Measurements from ENCODE around the gene QPCT.
"Not testable (repeated sequence)": the region's sequence is repeated elsewhere in the genome, so short reads cannot be mapped to it uniquely, and the experiment has no call there.

QPCT gene

GRCh38 chr2:37344453-37345361, at the start of gene QPCT:
QPCT (plus strand) TSS chr2:37344630; CDS start chr2:37344732, 102 bp downstream.
- DNase-seq, result peak; percentile 42 to 45

DNA sequence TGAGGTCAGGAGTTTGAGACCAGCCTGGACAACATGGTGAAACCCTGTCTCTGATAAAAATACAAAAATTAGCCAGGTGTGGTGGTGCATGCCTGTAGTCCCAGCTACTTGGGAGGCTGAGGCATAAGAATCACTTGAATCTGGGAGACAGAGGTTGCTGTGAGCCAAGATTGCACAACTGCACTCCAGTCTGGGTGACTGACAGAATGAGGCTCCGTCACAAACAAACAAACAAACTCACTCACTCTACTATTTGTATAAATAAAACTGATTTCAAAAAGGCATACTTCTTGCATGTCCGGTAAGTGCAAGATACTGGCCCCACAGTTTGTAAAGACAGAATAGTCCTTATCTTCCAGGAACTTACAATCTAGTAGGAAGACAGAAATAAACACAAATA, 49.6 kb upstream of the QPCT start:
- DNase-seq, result not testable (repeated sequence)

DNA sequence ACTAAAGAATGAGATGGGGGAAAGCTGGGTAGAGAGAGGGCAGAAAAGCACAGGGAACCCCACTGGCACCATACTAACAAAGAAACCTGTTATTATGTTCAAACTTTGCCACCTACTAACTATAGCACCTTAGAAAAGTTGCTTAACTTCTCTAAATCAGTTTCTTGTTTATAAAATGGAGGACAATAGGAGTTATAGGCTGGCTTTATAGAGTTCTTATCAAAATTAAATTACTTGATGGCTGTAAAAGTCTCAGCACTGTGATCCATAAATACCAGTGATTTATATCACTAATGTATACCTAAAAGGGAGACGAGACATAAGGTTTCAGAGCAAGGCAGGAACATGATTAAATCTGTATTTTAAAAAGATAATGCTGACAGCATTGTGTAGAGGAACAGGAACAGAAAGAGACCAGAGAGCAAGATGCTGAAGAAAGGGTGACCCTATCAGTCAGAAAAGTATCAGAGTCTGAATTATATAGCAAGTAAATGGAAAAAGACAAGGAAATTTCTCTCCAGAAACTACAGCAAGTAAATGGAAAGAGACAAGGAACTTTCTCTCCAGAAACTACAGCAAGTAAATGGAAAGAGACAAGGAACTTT, 48.9 kb upstream of the QPCT start:
- no peak for DNase-seq

DNA sequence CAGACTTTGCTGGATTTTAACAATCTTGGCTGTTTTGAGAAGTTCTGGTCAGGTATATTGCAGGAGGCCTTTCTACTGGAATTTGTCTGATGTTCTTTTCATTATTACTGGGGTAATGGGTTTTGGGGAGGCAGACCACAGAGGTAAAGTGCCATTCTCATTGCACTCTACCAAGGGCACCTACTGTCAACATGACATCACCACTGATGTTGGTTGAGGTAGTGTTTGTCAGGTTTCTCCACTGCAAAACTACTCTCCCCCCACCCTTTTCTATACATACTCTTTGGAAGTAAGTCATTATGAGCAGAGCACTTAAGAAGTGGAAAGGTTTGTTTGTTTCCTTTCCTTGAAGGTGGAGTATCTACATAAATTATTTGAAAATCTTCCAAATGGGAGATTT, 46.8 kb upstream of the QPCT start:
- no peak for DNase-seq

DNA sequence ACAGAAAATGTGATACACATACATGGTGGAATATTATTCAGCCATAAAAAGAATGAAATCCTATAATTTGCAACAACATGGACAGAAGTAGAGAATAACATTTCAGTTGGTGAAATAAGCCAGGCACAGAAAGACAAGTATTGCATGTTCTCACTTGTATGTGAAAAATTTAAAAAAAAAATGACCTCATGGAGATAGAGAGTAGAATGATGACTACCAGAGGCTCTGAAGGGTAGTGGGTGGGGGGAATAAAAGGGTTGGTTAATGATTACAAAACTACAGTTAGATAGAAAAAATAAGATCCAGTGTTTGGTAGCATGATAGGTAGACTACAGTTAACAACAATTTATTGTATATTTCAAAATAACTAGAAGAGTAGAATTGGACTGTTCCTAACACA, 44.3 kb upstream of the QPCT start:
- peak in 1 of 2 donors; percentile 41 for DNase-seq

- no peak for DNase-seq
These were observed 43.9 kb upstream of the QPCT start for GRCh38 chr2:37300578-37300977.

GRCh38 chr2:37301408-37301807, 43.0 kb upstream of the QPCT start:
- DNase-seq, result no peak

GRCh38 chr2:37302701-37303252, 41.7 kb upstream of the QPCT start:
- no peak for DNase-seq

DNA sequence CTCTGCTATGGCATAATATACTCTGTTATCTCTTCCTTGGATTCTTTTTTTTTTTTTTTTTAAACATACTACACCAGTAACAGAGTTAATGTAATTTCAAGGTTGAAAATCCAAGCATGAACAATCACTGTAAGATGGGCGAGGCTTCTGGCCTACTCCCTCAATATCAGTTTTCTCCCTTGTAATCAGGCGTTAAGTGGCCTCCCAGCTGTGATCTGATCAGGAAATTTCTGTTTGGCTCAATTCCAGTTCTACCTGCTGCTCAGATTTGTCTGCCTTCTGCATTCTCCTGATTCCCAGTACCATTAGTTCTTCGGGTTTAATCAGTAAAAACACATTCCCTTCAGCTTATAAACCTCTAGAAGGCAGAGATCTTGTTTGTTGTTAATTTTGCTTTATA, 38.4 kb upstream of the QPCT start:
- no peak for DNase-seq

- DNase-seq, result no peak
These were observed 36.9 kb upstream of the QPCT start for GRCh38 chr2:37307500-37307899.

DNA sequence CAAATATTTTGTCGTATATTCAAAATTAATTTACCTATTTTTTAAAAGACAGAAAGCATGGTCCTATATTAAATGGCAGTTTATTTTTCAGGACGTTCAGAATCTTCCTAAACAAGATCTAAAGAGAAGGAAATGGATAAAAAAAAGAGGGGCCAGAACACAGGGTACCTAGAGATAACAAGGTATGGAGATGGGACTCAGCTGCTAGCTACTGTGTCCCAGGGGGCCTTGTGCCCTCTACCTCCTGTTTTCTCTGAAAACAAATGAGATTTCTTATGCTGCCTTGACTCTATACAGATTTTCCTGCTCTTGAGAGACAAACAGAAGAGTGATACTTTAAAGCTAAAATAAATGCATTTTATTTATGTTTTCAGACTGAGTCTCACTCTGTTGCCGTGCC, 29.1 kb upstream of the QPCT start:
- no peak for DNase-seq

DNA sequence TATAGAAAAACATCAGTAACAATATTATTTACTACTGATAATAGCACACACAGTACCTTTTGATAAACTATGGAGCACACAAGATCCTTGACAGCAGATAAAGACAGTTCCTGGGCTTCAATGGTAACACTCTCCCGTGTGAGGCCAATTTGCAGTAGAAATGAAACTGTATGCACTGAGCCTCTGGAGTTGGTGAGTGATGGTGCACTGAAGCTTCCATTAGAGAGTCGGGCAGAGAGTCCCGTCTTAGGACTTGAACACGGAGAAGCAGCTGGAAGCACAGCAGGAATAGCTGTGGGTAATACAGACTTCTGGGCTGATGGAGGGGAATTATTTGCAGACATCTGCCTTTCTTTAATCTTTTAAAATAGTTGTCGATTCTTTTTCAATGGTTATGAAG, 28.2 kb upstream of the QPCT start:
- no peak for DNase-seq

- no peak for DNase-seq
These were observed 26.7 kb upstream of the QPCT start for GRCh38 chr2:37317746-37318145.

GRCh38 chr2:37318401-37318800, 26.0 kb upstream of the QPCT start:
- DNase-seq, result peak in 1 of 2 donors; percentile 32

DNA sequence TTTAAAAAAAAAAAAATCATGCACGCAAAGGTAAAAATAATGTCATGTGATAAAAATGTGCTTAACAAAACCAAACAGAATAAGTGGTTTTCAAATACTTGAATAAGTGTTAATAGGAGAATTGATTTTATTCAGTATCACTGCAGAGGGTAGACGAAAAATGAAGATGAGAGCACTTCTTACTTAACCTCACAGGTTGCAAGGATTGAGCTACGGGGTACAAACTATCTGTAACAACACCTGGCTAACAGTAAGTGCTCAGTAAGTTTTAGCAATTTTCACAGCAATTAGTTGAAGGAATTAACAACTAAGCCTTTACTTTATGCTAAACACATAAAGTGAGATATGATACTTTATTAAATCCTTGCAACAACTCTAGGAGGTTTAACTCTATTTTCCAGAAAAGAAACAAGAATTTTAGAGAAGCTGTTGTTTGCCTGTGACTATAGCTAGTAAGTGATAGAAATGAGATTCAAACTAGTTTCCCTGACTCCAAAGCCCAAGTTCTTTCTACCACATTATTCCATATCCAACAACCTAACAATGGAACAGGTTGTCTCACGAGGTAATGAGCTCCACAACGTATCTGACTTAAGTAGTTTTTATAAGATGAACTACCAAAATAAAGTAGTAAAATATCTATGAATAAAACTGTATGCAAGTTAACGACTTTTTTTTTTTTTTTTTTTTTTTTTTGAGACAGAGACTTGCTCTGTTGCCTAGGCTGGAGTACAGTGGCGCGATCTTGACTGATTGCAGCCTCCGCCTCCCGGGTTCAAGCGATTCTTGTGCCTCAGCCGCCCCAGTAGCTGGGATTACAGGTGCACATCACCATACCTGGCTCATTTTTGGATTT, 24.4 kb upstream of the QPCT start:
- no peak for DNase-seq

DNA sequence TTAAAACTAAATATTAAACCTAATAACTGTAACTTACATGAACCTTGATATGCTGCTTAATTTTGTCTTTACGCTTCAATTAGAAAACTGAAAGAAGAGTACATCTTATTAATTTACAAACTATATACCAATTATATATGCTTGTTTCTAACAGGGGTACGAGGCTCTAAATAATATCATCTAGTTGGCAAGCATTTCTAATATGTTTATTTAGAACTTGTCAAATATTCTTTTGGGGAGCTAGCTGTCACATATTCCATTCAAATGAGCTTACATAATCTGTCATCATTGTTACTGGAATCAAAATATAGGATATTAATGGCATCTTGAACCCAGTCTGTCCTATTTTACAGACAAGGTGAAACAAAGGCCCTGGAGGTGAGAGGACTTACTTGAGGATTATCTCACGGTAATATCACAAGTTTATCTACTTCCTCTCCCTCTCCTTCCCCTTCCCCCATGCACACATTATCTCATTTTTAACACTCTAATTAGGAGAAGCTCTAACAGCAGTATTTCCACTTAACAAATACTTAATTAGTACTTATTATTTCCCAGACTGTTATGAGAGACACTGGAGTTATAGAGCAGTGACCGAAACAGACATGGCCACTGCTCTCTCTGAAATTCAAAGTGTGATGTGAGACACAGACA, 23.3 kb upstream of the QPCT start:
- no peak for DNase-seq

DNA sequence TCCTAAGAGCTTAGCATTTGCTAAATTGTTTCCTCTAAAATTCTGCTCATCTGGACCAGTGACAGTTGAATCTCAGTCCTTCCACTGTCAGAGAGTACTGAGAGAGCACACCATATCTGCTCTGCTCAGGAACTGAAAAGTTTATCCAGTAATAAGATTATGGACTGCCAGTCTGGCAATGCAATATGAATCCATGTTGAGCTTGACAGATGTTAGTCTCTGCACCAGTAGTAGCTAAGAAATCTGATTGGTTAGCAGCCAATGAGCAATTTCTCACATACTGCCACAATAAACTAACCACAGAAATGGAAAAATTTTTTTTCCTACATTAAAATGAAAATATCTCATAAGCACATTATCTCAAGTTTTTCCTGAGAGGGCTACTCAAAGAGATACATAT, 22.1 kb upstream of the QPCT start:
- DNase-seq, result no peak

GRCh38 chr2:37323176-37323780, 21.2 kb upstream of the QPCT start:
- no peak for DNase-seq

DNA sequence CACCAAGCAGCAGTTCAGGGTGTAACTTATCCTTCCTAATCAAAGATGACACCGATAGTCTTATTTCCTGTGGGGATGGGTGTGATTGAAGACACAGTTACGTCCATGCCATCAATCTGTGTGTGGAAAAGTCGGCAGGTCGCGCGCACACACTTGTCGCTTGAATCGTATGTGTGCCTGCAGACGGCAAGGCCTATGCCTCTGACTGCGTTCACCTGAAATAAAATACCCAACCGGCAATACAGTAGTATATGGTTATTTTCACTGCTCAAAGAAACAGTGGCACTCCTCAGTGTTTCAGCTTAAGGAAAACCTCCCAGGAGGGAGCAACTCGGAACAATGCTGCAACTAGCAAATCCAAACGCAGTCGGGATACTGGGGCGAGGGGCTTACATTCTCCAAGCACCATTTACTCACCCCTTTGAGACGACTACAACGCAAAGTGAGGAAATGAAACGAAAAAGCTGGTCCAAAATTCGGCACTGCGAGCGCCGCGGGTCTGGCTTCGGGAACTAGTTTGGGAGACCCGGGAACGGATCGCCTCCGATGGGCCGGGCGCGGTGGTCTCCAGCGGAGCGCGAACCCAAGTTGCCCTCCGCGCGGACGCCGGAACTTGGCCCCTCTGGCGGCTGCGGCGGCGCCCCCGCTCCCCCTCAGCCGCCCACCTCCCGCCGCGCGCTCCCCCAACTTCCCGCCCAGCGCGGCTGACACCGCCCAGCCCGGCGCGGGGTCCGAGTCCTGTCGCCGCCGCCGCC, 20.5 kb upstream of the QPCT start:
- DNase-seq, result peak in 1 of 2 donors; percentile 14

DNA sequence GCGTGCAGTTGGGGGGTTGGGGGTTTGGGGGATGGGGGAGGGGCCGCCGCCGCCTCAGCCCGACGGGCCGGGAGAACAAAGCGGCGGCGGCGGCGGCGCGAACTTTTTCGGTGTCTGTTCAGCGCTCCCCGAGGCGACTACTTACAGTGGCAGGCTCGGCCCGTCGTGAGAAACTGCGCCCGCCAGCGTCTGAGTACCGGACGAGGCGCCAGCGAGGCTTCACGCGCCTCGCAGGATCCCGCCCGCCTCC, 20.0 kb upstream of the QPCT start:
- peak in 1 of 2 donors; percentile 33 for DNase-seq

- peak; percentile 37 to 73 for DNase-seq
These were observed 19.4 kb upstream of the QPCT start, which contains the start of gene PRKD3 for GRCh38 chr2:37324786-37325624. PRKD3 (minus strand) TSS chr2:37324833; CDS start chr2:37316524, 8,309 bp downstream.

All from inflammatory macrophage treated with lipopolysaccharide for 1 hour (primary cell).